GM23338 (cell line): ENCODE data around the gene SCN9A. TPM values are rescaled to one million over a fixed set of nuclear protein-coding genes. Genes with fewer than 3 reads are reported as not detected.

Source experiments
- ATAC-seq: fragments of 200-7000 bp; cut with Tn5 transposase; 3 replicates; pipeline ENCODE4 v1.9.1; 2020
- DNase-seq: peaks from one replicate; pipeline ENCODE4 v3.0.0-alpha.2; 2015; ENCODE audit warnings: low spot score
- H2AFZ ChIP-seq: fragments of 200-600 bp; sonication (generic); 2 replicates; pipeline ENCODE4 v1.8.0; 2016; ENCODE audit warnings: antibody characterized with exemption, mild to moderate bottlenecking, moderate library complexity
- H3F3A ChIP-seq: fragments of 200-600 bp; sonication (generic); replicated peaks from 2 replicates; pipeline ENCODE4 v1.8.0; 2017; ENCODE audit warnings: antibody characterized with exemption, mixed run types, low read depth
- H3K27ac ChIP-seq: fragments of 200-600 bp; sonication (generic); 2 replicates; pipeline ENCODE4 v1.6.1; 2016; ENCODE audit warnings: low read depth
- H3K27me3 ChIP-seq: fragments of 200-600 bp; sonication (generic); 2 replicates; pipeline ENCODE4 v1.8.0; 2016; ENCODE audit warnings: mild to moderate bottlenecking, mixed run types, moderate library complexity; ENCODE audit not compliant: insufficient read depth
- H3K36me3 ChIP-seq: fragments of 200-600 bp; sonication (generic); 2 replicates; pipeline ENCODE4 v1.8.0; 2016; ENCODE audit warnings: mild to moderate bottlenecking; ENCODE audit not compliant: insufficient read depth
- H3K4me1 ChIP-seq: fragments of 200-600 bp; sonication (generic); 2 replicates; pipeline ENCODE4 v1.8.0; 2016; ENCODE audit warnings: mild to moderate bottlenecking, moderate library complexity; ENCODE audit not compliant: insufficient read depth
- H3K4me2 ChIP-seq: fragments of 200-600 bp; sonication (generic); 2 replicates; pipeline ENCODE4 v1.7.1; 2017; ENCODE audit warnings: mixed run types
- H3K4me3 ChIP-seq: fragments of 200-600 bp; sonication (generic); 2 replicates; pipeline ENCODE4 v1.6.1; 2016; ENCODE audit warnings: mixed run types
- H3K79me2 ChIP-seq: fragments of 200-600 bp; sonication (generic); replicated peaks from 2 replicates; pipeline ENCODE4 v1.8.0; 2017; ENCODE audit warnings: mild to moderate bottlenecking; ENCODE audit not compliant: insufficient read depth
- H3K9me2 ChIP-seq: fragments of 200-600 bp; sonication (generic); 2 replicates; pipeline ENCODE4 v1.8.0; 2017; ENCODE audit not compliant: insufficient read depth
- H4K20me1 ChIP-seq: fragments of 200-600 bp; sonication (generic); replicated peaks from 2 replicates; pipeline ENCODE4 v1.8.0; 2017; ENCODE audit warnings: mild to moderate bottlenecking; ENCODE audit not compliant: insufficient read depth
- H3K27ac Mint-ChIP-seq: 2 replicates; pipeline ENCODE4 v1.8.0; 2020; ENCODE audit warnings: inconsistent platforms, mild to moderate bottlenecking, moderate library complexity, mixed read lengths
- H3K27me3 Mint-ChIP-seq: 3 replicates; pipeline ENCODE4 v1.8.0; 2022; ENCODE audit warnings: low read depth, mild to moderate bottlenecking, moderate library complexity, mixed read lengths, inconsistent platforms; ENCODE audit not compliant: insufficient read depth, poor library complexity
- H3K36me3 Mint-ChIP-seq: 3 replicates; pipeline ENCODE4 v1.8.0; 2021; ENCODE audit warnings: low read depth, mild to moderate bottlenecking, inconsistent platforms, moderate library complexity, mixed read lengths
- H3K4me1 Mint-ChIP-seq: 3 replicates; pipeline ENCODE4 v1.8.0; 2020; ENCODE audit warnings: mild to moderate bottlenecking, inconsistent platforms, mixed read lengths
- H3K4me3 Mint-ChIP-seq: 3 replicates; pipeline ENCODE4 v1.8.0; 2021; ENCODE audit warnings: moderate library complexity, mild to moderate bottlenecking, inconsistent platforms, mixed read lengths
- H3K9me3 Mint-ChIP-seq: 3 replicates; pipeline ENCODE4 v1.8.0; 2020; ENCODE audit warnings: moderate library complexity, mild to moderate bottlenecking, inconsistent platforms, mixed read lengths
- EZH2 ChIP-seq: fragments of 200-600 bp; sonication (generic); IDR thresholded peaks from one replicate; pipeline ENCODE4 v1.8.0; 2017; ENCODE audit warnings: antibody characterized with exemption, mild to moderate bottlenecking, low read depth; ENCODE audit not compliant: unreplicated experiment
- EZH2phosphoT487 ChIP-seq: fragments of 200-600 bp; sonication (generic); IDR thresholded peaks from one replicate; pipeline ENCODE4 v1.8.1; 2018; ENCODE audit warnings: antibody characterized with exemption; ENCODE audit not compliant: unreplicated experiment
- ZNF114 ChIP-seq: fragments of 250-450 bp; sonication (Bioruptor Pico); IDR thresholded peaks from 2 replicates; pipeline ENCODE4 v1.5.0; 2020; ENCODE audit warnings: mild to moderate bottlenecking, moderate library complexity
- ZNF331 ChIP-seq: fragments of 250-450 bp; sonication (Bioruptor Pico); IDR thresholded peaks from 2 replicates; pipeline ENCODE4 v1.5.0; 2020; ENCODE audit warnings: low read depth, mild to moderate bottlenecking, moderate library complexity
- polyA plus RNA-seq: library from polyadenylated mRNA; unstranded; fragments of >200 nt; fragmentation: Nextera tagmentation; extraction: Ambion mirVana; gene quantifications from 2 replicates; pipeline ENCODE4 v1.2.1, GENCODE V29; 2016
- total RNA-seq: library from RNA; depleted of rRNA; stranded (reverse); fragments of >200 nt; shearing (Covaris generic); gene quantifications from 2 replicates; pipeline ENCODE4 v1.2.3, GENCODE V29; 2014
- TF ChIP-seq, protein P1 (sequence below), 2 experiments: fragments of 200-600 bp in 1 of 2; sonication (generic) in 1 of 2; conservative IDR thresholded peaks; 2 replicates each; pipeline versions ENCODE4 v1.5.1 to v1.6.1; 2016 to 2017; ENCODE audit warnings: antibody characterized with exemption in 2 of 2, low read depth in 2 of 2, mild to moderate bottlenecking in 2 of 2, moderate library complexity in 1 of 2
- TF ChIP-seq, protein P2 (sequence below): fragments of 250-450 bp; sonication (Bioruptor Pico); IDR thresholded peaks from 2 replicates; pipeline ENCODE4 v1.5.0; 2020; ENCODE audit warnings: mild to moderate bottlenecking, moderate library complexity

The SCN9A gene
- total and polyA plus RNA-seq, 2 experiments from 2014 or later = 8.8 to 9.5 TPM

- DNase-seq = no peak
- TF ChIP-seq ZNF114 (no peak), EZH2phosphoT487 (no peak), EZH2 (no peak), ZNF331 (CRISPR knock-in tag) (no peak)
- TF ChIP-seq, protein P1, sequence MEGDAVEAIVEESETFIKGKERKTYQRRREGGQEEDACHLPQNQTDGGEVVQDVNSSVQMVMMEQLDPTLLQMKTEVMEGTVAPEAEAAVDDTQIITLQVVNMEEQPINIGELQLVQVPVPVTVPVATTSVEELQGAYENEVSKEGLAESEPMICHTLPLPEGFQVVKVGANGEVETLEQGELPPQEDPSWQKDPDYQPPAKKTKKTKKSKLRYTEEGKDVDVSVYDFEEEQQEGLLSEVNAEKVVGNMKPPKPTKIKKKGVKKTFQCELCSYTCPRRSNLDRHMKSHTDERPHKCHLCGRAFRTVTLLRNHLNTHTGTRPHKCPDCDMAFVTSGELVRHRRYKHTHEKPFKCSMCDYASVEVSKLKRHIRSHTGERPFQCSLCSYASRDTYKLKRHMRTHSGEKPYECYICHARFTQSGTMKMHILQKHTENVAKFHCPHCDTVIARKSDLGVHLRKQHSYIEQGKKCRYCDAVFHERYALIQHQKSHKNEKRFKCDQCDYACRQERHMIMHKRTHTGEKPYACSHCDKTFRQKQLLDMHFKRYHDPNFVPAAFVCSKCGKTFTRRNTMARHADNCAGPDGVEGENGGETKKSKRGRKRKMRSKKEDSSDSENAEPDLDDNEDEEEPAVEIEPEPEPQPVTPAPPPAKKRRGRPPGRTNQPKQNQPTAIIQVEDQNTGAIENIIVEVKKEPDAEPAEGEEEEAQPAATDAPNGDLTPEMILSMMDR (conservative IDR thresholded peaks at IDR 0.05; ENCODE audit: low read depth in 2 of 2) = no peak
- TF ChIP-seq, protein P2, sequence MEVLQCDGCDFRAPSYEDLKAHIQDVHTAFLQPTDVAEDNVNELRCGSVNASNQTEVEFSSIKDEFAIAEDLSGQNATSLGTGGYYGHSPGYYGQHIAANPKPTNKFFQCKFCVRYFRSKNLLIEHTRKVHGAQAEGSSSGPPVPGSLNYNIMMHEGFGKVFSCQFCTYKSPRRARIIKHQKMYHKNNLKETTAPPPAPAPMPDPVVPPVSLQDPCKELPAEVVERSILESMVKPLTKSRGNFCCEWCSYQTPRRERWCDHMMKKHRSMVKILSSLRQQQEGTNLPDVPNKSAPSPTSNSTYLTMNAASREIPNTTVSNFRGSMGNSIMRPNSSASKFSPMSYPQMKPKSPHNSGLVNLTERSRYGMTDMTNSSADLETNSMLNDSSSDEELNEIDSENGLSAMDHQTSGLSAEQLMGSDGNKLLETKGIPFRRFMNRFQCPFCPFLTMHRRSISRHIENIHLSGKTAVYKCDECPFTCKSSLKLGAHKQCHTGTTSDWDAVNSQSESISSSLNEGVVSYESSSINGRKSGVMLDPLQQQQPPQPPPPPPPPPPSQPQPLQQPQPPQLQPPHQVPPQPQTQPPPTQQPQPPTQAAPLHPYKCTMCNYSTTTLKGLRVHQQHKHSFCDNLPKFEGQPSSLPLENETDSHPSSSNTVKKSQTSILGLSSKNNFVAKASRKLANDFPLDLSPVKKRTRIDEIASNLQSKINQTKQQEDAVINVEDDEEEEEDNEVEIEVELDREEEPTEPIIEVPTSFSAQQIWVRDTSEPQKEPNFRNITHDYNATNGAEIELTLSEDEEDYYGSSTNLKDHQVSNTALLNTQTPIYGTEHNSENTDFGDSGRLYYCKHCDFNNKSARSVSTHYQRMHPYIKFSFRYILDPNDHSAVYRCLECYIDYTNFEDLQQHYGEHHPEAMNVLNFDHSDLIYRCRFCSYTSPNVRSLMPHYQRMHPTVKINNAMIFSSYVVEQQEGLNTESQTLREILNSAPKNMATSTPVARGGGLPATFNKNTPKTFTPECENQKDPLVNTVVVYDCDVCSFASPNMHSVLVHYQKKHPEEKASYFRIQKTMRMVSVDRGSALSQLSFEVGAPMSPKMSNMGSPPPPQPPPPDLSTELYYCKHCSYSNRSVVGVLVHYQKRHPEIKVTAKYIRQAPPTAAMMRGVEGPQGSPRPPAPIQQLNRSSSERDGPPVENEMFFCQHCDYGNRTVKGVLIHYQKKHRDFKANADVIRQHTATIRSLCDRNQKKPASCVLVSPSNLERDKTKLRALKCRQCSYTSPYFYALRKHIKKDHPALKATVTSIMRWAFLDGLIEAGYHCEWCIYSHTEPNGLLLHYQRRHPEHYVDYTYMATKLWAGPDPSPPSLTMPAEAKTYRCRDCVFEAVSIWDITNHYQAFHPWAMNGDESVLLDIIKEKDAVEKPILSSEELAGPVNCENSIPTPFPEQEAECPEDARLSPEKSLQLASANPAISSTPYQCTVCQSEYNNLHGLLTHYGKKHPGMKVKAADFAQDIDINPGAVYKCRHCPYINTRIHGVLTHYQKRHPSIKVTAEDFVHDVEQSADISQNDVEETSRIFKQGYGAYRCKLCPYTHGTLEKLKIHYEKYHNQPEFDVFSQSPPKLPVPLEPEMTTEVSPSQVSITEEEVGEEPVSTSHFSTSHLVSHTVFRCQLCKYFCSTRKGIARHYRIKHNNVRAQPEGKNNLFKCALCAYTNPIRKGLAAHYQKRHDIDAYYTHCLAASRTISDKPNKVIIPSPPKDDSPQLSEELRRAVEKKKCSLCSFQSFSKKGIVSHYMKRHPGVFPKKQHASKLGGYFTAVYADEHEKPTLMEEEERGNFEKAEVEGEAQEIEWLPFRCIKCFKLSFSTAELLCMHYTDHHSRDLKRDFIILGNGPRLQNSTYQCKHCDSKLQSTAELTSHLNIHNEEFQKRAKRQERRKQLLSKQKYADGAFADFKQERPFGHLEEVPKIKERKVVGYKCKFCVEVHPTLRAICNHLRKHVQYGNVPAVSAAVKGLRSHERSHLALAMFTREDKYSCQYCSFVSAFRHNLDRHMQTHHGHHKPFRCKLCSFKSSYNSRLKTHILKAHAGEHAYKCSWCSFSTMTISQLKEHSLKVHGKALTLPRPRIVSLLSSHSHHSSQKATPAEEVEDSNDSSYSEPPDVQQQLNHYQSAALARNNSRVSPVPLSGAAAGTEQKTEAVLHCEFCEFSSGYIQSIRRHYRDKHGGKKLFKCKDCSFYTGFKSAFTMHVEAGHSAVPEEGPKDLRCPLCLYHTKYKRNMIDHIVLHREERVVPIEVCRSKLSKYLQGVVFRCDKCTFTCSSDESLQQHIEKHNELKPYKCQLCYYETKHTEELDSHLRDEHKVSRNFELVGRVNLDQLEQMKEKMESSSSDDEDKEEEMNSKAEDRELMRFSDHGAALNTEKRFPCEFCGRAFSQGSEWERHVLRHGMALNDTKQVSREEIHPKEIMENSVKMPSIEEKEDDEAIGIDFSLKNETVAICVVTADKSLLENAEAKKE = no peak
- Histone ChIP-seq H3K4me3 (no peak overlapping the region), H3K79me2 (no peaks in the 10 kb centered on the region), H3F3A (no peaks in the 10 kb centered on the region), H3K4me1 (no peaks in the 10 kb centered on the region), H3K36me3 (no peaks in the 10 kb centered on the region), H2AFZ (no peak overlapping the region), H3K9me2 (no peaks in the 10 kb centered on the region), H4K20me1 (no peaks in the 10 kb centered on the region), H3K27me3 (no peaks in the 10 kb centered on the region), H3K4me2 (no peak overlapping the region), H3K27ac (no peak overlapping the region)
- Mint-ChIP-seq H3K27ac (no peak overlapping the region), H3K27me3 (no peaks in the 10 kb centered on the region), H3K4me1 (no peaks in the 10 kb centered on the region), H3K4me3 (no peak overlapping the region), H3K9me3 (no peaks in the 10 kb centered on the region), H3K36me3 (no peaks in the 10 kb centered on the region)
- ATAC-seq = no peak
Observed at GRCh38 chr2:166278856-166279255, 96.9 kb downstream of the SCN9A start.
